GM18526 (cell line): ENCODE results near the gene ROMO1.

Source experiments
- POLR2A ChIP-seq: IDR thresholded peaks from 3 replicates; pipeline ENCODE4 v1.6.1; 2011; ENCODE audit not compliant: insufficient read length; ENCODE audit errors: extremely low read depth

Gene ROMO1

DNA sequence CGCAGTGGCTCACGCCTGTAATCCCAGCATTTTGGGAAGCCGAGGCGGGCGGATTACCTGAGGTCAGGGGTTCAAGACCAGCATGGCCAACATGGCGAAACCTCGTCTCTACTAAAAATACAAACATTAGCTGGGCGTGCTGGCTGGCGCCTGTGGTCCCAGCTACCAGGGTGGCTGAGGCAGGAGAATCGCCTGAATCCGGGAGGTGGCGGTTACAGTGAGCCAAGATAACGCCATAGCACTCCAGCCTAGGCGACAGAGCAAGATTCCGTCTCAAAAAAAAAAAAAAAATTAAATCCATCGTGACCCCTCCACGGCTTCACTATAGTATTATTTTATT is 33.3 kb upstream of the ROMO1 start:
- TF ChIP-seq POLR2A, result no peak

DNA sequence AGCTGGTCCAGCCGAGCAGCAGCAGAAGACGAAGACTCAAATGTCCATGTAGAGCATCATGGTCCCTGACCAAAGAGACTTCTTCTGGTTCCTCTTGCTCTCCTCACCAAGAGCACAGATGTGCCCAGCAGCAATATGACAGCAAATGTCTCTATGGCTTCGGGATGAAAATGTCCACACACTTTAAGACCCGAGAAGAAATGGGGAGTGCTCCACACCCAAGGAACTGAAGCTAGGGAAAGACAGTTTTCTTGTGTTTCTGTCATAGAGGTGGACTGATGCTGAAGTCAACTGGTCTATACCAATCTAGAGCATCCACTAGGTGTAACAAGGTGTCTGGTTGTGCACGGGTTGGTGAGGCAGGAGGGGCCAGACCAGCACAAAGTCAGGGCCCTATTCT is 30.0 kb upstream of the ROMO1 start:
- no peak for TF ChIP-seq POLR2A

DNA sequence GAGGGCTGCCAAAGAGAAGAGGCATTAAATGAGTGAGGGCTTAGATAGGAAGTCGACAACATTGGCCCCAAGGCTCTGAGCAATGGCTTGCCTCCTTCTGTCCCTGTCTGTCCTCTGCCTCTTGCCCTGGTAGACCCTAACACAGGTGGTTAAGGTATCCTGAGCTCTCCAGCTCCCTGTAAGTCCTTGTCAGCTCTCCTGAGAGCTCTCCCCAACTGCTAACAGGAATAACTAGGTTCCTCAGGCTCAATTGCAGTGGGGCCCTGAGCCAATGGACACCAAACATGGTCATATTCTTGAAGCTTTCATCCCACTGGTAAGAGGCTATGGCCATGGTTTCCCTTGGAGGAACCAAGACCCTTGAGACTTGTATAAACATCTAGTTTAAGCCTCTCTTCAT is 29.5 kb upstream of the ROMO1 start:
- no peak for TF ChIP-seq POLR2A

DNA sequence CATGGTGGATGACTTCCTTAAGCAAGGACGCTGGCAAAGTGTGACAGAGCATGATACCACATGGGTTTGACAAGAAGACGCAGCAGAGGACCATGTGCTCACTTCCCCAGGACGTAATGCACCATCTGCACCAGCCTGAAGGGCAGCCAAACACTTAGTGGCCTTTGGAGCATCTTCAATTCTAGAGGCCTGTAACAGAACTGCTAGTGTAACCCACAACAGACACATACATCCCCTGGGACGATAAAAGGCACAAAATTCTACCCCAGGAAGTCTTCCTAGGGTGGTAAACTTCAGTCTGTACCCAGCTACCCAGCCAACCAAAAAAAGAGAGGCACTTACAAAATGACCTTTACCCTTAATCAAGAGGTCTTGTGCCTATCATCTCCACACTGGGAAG is 25.3 kb upstream of the ROMO1 start:
- no peak for TF ChIP-seq POLR2A

DNA sequence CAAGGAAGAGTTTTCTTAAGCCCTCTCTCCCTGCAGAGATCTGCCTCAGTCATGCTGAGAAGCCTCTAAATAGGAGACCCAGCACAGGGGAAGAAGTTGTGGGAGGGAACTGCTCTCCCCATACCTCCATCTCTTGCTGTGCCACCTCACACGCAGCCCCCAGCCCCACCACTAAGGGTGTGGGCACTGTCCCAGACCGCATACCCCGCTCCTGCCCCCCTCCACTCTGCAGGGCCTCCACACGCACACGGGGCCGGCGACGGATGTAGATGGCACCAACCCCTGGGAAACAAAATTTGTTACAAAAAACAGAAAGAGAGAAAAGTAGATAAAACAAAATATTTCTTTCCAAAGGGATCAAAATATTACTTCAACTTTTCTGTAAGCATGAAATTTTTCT is 24.3 kb upstream of the ROMO1 start:
- TF ChIP-seq POLR2A, result no peak

DNA sequence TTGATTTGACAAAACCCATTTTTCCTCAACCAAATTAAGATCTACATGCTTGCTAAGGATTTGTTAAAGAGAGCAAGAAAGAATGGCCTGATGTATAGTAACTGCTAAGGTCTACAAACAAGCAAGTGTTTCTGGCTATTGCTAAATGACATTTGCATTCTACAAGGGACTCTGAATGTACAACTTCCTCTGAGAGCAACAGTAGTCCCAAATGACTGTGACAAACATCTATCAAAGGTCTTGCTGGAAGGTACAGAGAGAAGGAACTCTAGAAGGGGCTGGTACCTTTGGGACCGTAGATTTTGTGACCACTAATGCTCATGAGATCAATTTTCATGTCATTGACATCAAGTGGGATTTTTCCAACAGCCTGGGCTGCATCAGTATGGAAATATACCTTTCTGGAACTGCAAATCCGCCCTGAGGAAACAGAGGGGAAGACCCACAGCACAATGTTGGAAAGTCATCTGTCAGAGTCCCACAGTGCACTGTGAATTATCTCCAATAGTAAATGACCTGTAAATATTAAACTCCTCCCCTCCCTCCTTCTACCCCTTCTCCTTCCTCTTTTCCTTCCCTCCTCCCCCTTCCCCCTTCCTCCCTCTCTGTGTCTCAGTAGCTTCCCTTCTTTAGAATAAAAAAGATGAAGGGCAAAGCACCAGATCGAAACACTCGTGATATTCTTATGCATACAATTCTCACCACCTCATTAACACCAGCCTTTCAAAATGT is 18.6 kb upstream of the ROMO1 start:
- TF ChIP-seq POLR2A, result no peak

DNA sequence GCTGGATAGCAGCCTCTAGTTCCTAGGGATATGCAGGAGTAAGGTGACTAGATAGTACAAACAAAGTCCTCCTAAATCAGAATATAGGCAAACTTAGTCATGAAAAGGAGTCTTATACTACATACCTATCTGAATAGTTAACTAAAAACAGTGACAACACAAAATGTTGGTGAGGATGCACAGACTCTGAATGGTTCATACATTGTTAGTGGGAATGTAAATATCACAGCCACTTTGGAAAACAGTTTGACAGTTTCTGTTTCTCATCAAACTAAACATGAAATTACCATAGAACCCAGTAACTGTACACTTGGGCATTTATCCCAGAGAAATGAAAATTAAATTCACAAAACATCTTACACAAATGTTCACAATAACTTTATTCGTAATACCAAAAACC is 17.2 kb upstream of the ROMO1 start:
- TF ChIP-seq POLR2A, result no peak

DNA sequence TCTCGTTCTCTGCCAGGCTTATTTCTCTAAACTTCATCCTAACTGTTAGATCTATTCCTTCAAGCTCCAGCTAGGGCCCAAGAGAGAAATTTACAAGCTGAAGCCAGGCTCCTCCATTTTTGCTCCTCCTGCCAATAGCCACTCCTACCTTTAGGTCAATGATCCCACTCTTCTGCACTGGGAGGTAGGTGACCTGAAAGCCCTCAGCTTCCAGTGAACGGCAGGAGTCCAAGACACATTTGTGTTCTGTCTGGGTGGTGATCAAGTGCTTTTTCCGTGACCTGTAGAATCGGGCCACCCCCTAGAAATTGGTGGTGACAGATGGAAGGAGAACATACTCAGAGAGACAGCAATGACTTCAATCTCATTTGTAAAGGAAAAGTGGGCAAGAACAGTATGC is 8.9 kb upstream of the ROMO1 start:
- no peak for TF ChIP-seq POLR2A

DNA sequence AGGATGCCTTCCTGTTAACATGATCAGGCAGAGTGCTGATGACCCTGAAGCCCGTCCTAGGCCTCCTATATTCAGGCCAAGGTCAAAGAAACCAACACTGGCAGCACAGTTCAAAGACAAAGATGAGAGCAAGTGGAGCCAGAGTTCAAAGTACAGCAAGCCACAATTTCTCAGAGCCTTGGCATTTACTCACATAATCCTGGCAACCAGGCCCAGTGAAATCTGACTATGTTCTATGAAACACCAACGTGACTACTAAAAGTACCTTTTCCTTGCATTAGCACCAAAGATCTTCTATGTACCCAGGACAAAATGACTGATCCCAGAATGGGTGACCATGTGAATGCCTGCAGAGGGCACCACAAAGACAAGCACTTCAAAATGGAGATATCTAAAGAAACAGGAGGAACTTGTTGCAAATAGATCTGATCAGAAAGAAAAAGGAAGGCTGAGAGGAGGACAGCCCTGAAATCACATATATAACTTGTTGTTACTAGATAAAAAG is 3.9 kb upstream of the ROMO1 start:
- TF ChIP-seq POLR2A, result no peak

DNA sequence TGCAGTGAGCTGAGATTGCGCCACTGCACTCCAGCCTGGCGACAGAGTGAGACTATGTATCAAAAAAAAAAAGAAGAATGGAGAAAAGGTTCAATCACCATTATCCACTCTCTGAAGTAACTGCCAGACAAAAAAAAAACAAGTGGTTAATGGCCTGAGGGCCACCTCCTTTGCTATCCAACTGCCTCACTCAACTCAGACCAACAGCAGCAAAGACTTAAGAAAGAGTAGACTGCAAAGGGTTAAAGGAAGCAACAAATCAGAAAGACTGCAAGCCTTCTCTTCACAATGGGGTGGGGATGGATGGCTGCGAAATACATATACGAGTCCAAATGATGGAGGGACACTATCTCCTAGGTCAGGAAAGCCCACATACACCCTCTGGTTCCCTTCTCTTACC is 3.2 kb upstream of the ROMO1 start:
- TF ChIP-seq POLR2A, result no peak

DNA sequence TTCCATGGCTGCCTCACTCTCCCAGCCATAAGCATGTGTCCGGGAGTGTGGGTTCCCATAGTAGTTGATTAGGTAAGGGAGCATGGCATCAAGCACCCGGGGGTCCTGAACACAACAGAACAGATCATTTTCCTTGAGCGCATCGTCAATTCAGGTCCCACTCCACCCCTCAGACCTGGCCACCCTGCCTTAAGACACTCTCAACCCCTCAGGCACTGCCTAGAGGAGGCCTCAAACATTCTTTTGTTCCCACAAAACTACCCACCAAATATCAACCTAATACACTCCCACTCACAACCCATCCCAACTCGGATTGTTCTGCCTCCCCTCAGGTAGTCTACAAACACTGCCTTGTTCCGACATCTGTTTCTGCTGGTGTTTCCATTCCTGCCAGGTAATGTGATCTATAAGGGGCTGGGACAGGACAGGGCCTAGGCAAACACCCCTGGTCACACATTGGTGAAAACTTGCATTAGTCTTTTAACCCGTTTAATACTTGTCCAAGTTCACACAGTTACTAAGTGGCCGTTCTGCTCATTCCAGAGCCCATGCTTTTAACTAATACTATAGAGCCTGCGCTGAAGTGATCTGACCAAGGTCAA is 1.4 kb upstream of the ROMO1 start:
- TF ChIP-seq POLR2A, result no peak

DNA sequence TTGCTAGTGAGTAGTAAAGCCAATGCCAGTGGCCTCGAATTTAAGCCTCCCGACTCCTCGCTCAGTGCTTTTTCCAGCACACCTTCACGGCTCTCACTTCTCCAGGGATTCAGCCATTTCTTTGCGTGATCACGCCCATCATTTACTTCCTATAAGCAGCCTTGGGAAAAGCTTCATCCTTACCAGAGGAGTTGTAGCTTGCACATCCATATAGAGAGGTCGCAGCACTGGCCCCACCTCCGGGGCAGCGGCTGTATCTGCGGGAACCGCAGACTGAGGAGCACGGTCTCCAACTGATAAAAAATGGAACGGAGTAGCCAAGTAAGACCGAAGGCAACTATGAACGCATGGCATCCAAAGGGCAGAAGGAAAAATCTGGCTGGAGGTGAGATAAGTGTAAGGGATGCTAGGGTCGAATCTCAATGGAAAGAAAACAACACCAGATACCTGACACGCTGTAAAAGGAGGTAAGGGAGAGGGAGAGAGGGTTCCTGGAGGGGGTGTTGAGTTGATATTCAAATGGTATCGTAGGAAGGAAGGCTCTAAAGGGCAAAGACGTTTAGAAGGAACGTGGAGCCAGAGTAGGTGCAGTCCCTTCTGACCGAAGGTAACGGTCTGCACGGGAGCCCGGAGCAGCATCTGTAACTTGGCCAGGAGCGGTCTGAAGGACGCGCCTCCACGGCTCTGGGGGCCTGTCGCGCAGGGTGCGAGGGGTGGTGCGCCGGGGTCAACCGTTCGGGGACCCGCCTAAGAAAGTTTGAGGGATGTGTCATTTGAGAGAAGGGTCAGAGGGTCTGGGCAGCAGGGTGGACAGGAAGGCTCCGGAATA is 693 bp upstream of the ROMO1 start:
- TF ChIP-seq POLR2A, result no peak

DNA sequence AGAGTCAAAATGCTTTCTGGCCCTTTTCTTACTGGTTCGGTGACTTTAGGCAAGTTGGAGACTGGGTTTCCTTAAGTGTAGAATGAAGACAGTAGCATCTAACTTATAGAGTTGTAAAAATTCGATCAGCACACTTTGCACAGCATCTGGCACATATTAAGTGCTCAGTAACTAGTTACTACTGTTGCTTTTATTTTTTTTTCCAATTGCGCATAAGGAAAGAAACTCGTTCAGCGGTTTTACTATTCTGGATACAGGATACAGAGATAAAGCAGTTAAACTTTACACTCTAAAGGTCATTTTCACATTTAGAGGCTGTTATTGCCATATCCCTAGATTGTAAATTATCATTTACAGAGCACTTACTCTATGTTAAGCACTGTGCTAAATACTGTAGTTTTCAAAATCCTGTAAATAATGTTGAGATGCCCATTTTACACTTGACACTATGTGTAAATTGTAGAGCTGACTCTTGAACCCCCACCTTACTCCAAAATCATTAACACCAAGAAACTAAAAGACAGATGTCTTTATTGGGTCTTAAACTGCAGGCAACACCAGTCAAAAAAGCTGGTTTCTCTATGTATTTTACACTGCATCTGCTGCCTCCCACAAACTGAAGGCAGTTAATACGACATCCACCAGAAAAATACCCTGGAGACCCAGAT is 886 bp downstream of the ROMO1 start:
- TF ChIP-seq POLR2A, result no peak

DNA sequence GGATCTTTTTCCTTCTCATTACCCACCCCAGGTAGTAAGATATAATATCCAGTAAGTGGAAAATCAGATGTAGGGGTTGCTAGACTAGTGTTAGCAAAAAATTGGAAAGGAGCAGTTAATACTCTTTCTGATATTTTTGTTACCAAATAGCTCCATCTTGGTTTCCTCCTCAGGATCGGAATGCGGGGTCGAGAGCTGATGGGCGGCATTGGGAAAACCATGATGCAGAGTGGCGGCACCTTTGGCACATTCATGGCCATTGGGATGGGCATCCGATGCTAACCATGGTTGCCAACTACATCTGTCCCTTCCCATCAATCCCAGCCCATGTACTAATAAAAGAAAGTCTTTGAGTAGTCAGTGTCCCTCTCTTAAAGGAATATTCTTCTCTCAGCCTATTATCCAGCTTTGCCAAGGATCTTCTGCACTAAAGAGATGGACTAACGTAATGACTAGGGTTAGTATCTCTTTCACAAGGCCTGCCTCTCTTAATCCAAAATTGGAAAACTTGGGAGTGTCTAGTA is 1.5 kb downstream of the ROMO1 start:
- TF ChIP-seq POLR2A, result no peak

DNA sequence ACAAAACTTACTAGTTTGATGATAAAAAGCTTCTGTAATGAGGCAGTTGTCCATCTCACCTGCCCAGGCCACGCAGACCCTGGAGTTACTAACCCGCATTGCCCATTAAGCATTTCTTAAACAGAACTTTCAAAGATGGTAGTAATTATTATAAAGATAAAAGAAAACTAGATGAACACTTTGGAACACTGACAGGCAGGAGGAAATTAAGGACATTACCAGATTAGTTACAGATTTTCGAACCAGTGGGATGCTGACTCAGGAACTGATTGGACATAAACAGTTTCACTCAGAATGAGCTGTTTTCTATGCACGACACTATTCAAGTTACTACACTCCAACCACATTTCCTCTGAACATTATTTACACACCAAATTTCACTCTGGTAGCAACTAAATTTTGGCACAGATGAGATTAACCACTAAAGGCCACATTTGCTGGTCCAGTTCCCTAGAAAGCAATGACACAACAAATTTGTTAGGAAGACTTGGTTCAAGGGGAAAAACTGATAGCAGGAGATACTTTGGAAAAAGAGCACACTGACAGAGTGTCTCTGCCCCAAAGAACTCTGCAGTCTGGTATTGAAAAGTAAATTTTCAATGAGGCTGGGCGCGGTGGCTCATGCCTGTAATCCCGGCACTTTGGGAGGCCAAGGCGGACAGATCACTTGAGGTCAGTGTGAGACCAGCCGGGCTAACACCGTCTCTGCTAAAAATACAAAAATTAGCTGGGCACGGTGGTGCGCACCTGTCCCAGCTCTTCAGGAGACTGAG is 3.0 kb downstream of the ROMO1 start:
- TF ChIP-seq POLR2A, result no peak
